Measurements from ENCODE around the gene PPP1R37. TPM values are rescaled to one million over a fixed set of nuclear protein-coding genes. Genes with fewer than 3 reads are reported as not detected.

The PPP1R37 gene
- total RNA-seq, 1 donor from 2014 or later: 36.5 TPM

- no peak for DNase-seq (ENCODE audit: low read depth)
- H3K27me3 ChIP-seq (ENCODE audit: control insufficient read depth, insufficient read depth, low read length): peaks cover 32% of the 10 kb centered on the region
- H3K36me3 ChIP-seq (ENCODE audit: control insufficient read depth, insufficient read depth, low read length): no peaks in the 10 kb centered on the region
- no peak overlapping the region for H3K4me3 ChIP-seq (ENCODE audit: low read depth, low read length)
- TF ChIP-seq CTCF (IDR thresholded peaks at IDR 0.05; ENCODE audit: insufficient read depth, low read length, poor library complexity, severe bottlenecking): no peak
These were observed 56.1 kb downstream of the PPP1R37 start for GRCh38 chr19:45149129-45149528.

DNA sequence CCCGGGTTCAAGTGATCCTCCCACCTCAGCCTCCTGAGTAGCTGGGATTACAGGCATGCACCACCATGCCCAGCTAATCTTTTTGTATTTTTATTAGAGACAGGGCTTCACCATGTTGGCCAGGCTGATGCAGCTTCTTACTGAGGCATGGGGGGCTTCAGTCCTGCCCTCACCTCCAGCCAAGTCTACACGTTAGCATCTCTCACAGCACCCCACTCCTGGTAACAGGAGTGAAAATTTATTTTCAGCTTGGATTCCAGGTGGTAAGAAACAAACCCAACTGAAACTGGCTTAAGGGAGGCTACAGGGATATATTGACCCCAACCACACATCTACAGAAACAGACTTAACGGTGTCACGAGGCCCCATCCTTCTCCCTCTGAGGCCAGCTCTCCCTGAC, 57.2 kb downstream of the PPP1R37 start:
- H3K36me3 ChIP-seq (ENCODE audit: control insufficient read depth, insufficient read depth, low read length): no peaks in the 10 kb centered on the region
- no peak for TF ChIP-seq CTCF (IDR thresholded peaks at IDR 0.05; ENCODE audit: insufficient read depth, low read length, poor library complexity, severe bottlenecking)
- DNase-seq (ENCODE audit: low read depth): no peak
- no peak overlapping the region for H3K4me3 ChIP-seq (ENCODE audit: low read depth, low read length)
- peaks cover 32% of the 10 kb centered on the region for H3K27me3 ChIP-seq (ENCODE audit: control insufficient read depth, insufficient read depth, low read length)

DNA sequence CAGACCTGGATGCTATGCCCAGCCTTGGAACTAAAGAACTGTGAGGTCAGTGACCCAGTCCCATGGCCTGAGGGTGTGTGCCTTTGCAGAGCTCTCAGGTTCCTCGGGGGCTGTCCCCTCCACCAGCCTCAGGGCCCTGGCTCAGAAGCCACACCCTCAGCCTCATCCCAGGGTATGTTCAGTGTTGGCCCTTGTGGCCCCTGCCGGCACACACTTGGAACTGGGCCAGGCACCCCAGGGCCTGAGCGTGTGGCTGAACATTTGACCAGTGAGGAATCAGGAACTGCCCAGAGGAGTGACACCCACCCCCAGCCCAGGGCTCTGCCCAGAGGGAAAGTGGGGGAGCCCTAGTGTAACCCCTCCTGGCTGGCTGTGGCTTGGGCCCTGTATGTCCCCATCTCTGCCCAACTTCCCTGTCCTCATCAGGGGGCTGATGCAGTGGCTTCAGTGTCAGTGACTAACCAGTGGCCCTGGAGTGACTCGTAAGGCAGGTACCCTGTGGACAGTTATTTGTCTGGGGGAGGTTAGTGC, 57.8 kb downstream of the PPP1R37 start:
- DNase-seq (ENCODE audit: low read depth): no peak
- H3K27me3 ChIP-seq (ENCODE audit: control insufficient read depth, insufficient read depth, low read length): peaks cover 32% of the 10 kb centered on the region
- TF ChIP-seq CTCF (IDR thresholded peaks at IDR 0.05; ENCODE audit: insufficient read depth, low read length, poor library complexity, severe bottlenecking): no peak
- H3K36me3 ChIP-seq (ENCODE audit: control insufficient read depth, insufficient read depth, low read length): no peaks in the 10 kb centered on the region
- no peak overlapping the region for H3K4me3 ChIP-seq (ENCODE audit: low read depth, low read length)

DNA sequence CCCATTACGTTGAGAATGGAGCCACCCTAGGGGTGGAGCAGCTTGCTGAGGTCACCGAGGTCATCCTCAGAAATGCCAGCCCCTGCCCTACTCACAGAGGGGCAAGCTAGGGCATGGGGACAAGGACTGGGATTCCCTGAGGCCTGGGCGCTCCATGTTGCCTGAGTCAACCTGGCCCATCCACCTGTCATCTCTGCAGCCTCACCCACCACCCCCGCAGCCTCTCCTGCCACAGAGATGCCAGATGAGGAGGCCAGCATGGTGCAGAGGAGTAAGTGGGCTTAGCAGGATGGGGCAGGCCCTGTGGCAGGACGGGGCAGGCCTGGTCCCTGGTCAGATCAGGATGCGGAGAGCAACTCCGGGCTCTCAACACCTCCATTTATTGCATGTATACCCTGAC, 58.3 kb downstream of the PPP1R37 start:
- H3K27me3 ChIP-seq (ENCODE audit: control insufficient read depth, insufficient read depth, low read length): peaks cover 35% of the 10 kb centered on the region
- no peaks in the 10 kb centered on the region for H3K36me3 ChIP-seq (ENCODE audit: control insufficient read depth, insufficient read depth, low read length)
- no peak overlapping the region for H3K4me3 ChIP-seq (ENCODE audit: low read depth, low read length)
- no peak for DNase-seq (ENCODE audit: low read depth)
- no peak for TF ChIP-seq CTCF (IDR thresholded peaks at IDR 0.05; ENCODE audit: insufficient read depth, low read length, poor library complexity, severe bottlenecking)

DNA sequence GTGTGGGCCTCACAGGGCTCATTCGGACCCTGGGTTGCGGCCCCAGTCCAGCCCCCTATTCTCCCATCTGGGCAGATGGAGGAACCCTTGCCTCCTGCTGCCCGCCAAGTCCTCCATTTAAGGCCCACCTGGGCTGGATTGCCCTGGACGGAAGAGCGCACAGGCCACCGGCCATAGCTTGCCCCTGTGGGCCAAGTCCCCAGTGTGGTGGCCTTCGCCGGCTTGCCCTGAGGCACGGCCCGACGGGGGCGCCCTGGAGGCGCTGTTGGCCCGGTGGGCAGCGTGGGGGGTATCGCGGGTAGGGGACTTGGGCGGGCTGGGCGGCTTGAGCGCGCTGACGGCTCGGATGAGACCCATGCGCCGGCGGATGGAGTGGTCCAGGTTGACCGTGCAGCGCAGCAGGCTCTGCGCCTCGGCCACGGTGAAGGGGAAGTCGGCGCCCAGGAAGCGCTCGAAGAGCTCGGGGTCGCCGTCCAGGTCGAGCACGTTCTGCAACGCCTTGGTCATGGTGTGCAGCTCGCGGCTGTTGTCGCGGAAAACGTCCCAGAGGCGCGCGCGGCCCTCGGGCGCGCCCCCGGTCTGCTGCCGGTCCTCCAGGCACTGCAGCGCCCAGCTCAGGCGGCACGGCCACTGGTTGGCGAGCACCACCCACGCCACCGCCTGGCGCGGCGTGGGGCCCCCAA, 59.0 kb downstream of the PPP1R37 start:
- Histone ChIP-seq H3K27me3 (ENCODE audit: control insufficient read depth, insufficient read depth, low read length) (peaks cover 40% of the 10 kb centered on the region), H3K4me3 (ENCODE audit: low read depth, low read length) (no peak overlapping the region), H3K36me3 (ENCODE audit: control insufficient read depth, insufficient read depth, low read length) (no peaks in the 10 kb centered on the region)
- no peak for DNase-seq (ENCODE audit: low read depth)
- no peak for TF ChIP-seq CTCF (IDR thresholded peaks at IDR 0.05; ENCODE audit: insufficient read depth, low read length, poor library complexity, severe bottlenecking)
